M059J (cell line): ENCODE data around the gene SPRING1. TPM values are rescaled to one million over a fixed set of nuclear protein-coding genes. Genes with fewer than 3 reads are reported as not detected.

Source experiments
- total RNA-seq: library from RNA; depleted of rRNA; stranded (reverse); fragments of >200 nt; shearing (Covaris generic); gene quantifications from 2 replicates; pipeline ENCODE4 v1.2.3, GENCODE V29; 2014; rRNA removed

Gene SPRING1
- total RNA-seq, 1 experiment from 2014 or later = 28.3 TPM

Other genes with a start within 250 kb of the SPRING1 start
- gene MAP1LC3B2, start 178.7 kb downstream of the SPRING1 start, total RNA-seq = 0.67 TPM in 1 of 2 replicates, not detected in the other
- gene RNFT2, start 246 bp upstream of the SPRING1 start, total RNA-seq = 2.1 and 5.7 TPM in 2 replicates
- gene HRK, start 143.4 kb upstream of the SPRING1 start, total RNA-seq = not detected in 2 replicates
- gene FBXW8, start 172.9 kb upstream of the SPRING1 start, total RNA-seq = 9.0 and 18.2 TPM in 2 replicates